GM12873 (cell line): ENCODE data around the gene PSTPIP2.

ENCODE experiments used
- TF ChIP-seq, protein P1 (sequence below): IDR thresholded peaks from 2 replicates; pipeline ENCODE4 v1.5.1; 2012; ENCODE audit warnings: low read depth, mild to moderate bottlenecking, moderate library complexity, low read length, control low read depth; ENCODE audit not compliant: insufficient read depth; ENCODE audit errors: missing control alignments

PSTPIP2 gene

DNA sequence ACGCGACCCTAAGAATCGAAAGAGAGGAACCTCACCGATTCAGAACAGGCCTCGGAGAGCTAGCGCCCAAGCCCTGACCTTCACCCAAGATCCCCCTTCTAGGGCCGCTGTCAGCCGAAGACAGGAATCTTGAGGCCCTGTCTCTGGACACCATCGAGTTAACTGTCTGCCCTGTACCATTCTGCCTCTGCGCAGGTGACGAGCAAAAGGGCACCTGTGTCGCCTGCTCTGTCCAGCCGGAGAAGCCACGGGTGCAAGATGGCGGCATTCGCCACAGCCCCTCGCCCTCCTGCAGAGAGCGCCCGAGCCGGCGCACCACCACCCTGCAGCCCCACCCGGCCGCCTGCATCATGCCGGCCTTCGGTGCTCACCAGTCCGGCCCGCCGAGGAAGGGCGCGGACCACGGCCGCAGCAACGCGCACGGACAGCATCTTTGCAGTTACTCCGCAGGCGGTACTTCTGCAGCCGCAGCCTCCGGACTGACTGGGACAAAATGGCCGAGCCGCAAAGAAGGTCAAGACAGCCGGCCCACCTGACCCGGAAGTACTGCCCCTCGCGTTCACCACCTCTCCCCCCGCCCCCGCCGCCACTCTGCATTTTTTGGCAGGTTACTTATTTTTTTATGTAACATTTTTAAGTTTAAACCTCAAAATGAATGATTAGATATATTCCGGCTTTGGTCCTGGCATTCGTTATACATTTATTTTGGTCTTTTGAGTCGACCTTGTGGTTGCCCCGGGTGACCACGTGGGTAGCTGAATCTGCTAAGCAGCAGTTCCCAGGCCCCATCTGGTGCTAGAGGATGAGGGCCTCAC lies 25.9 kb upstream of the PSTPIP2 start, which contains the start of gene ATP5F1A:
Gene ATP5F1A (minus strand): TSS at position 496 of the 815 bp plus-strand sequence. CDS start 65 bp downstream, at position 431.
- TF ChIP-seq, protein P1, sequence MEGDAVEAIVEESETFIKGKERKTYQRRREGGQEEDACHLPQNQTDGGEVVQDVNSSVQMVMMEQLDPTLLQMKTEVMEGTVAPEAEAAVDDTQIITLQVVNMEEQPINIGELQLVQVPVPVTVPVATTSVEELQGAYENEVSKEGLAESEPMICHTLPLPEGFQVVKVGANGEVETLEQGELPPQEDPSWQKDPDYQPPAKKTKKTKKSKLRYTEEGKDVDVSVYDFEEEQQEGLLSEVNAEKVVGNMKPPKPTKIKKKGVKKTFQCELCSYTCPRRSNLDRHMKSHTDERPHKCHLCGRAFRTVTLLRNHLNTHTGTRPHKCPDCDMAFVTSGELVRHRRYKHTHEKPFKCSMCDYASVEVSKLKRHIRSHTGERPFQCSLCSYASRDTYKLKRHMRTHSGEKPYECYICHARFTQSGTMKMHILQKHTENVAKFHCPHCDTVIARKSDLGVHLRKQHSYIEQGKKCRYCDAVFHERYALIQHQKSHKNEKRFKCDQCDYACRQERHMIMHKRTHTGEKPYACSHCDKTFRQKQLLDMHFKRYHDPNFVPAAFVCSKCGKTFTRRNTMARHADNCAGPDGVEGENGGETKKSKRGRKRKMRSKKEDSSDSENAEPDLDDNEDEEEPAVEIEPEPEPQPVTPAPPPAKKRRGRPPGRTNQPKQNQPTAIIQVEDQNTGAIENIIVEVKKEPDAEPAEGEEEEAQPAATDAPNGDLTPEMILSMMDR: peak; percentile 23

DNA sequence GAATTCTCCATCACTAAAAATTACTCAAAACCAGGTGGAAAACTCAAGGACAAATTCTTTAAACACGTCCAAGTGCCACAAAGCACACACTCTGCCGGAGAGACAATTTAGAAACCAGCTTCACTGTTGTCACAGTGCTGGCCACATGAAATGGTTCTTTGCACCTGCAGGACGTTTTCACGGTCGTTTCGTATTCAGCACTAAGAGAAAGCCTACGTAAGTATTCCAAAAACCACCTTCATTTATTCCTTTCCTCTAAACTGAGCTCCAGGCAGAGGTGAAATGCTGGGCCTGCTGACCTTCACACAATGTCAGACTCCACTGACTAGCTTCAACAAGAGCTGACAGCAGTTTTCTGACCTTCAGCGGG lies 25.4 kb upstream of the PSTPIP2 start:
- TF ChIP-seq, protein P1: no peak

DNA sequence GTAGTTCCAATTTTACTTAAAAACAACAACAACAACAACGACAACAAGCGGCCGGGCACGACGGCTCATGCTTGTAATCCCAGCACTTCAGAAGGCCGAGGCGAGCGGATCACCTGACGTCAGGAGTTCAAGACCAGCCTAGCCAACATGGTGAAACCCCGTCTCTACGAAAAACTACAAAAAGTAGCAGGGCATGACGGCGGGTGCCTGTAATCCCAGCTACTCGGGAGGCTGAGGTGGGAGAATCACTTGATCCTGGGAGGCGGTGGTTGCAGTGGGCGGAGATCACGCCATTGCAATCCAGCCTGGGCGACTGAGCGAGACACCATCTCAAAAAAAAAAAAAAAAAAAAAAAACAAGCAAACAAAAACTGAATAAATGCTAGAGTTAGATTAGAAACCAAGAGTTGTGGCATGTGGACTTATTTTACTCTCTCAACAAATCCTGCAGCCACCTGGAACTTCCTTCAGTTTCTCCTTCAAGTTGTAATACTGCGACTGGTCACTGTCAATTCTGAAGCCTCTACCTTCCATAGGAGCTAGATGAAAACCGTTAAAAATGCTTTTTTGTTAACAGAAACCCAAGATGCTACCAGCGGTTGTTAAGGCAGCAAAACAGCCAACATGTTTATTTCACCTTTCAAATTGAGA lies 24.7 kb upstream of the PSTPIP2 start:
- TF ChIP-seq, protein P1: no peak

DNA sequence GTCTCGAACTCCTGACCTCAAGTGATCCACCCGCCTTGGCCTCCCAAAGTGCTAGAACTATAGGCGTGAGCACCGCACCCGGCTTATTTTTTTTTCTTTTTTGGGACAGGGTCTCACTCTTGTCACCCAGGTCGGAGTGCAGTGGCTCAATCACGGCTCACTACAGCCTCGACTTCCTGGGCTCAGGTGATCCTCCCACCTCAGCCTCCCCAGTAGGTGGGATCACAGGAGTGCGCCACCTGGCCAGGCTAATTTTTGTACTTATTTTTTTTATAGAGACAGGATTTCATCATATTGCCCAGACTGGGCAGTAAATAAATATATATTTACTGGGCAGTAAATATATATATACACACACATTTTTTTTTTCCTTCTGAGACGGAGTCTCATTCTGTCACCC lies 23.5 kb upstream of the PSTPIP2 start:
- TF ChIP-seq, protein P1: no peak

DNA sequence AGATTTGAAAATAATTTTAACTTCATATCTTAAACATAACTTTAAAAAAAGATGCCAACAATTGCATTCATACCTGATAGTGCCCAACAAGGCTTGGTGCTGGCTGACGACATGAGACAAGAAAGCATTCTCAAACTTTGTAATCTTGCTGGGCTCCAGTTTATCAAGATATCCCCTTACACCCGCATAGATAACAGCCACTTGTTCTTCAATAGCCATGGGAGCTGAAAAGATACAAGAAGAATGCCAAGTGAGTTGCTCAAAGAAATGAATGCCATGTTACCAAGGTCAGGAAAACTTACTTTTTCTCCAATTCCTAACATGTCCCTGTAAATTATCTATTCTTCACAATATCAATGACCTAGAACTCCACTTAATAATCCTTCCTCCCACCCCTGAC lies 12.4 kb upstream of the PSTPIP2 start:
- TF ChIP-seq, protein P1: no peak

DNA sequence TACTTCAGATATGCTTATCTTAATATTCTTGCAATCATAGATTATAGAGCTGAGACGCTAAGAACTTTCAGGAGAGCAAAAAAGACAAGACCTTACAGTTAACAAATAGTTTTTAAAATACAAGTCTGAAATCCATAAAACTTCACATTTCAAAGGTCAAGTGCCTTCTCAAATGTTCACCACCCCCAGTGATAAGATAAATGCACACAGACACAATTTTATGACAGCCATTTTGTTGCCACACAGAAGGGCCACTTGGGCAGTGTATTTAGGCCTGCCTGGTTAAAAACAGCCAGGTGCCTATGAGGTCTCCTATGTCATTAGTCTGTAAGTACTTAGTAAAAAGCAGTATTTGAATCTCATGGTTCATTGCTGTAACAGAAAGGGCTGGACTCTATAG lies 8.1 kb upstream of the PSTPIP2 start:
- TF ChIP-seq, protein P1: no peak

DNA sequence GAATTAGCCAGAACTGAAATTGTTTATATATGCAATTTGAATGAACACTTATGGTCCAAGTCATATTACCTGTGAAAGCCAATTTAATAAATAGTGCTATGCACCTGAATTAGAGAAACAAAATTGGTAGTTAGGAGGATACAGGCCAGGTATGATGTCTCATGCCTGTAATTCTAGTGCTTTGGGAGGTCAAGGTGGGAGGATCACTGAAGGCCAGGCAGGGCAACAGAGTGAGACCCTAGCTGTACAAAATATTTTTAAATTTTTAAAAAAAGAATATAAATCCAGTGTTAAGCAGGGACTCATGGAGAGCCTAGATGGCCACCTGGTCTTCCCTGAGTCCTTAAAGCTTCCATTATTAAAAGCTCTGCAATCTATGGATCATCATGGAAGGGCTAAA lies 7.3 kb upstream of the PSTPIP2 start:
- TF ChIP-seq, protein P1: no peak
